ENCODE measurements around the gene PPP6R2. TPM values are rescaled to one million over a fixed set of nuclear protein-coding genes. Genes with fewer than 3 reads are reported as not detected.

PPP6R2 gene
- total RNA-seq, 1 donor from 2014 or later = 57.3 TPM

DNA sequence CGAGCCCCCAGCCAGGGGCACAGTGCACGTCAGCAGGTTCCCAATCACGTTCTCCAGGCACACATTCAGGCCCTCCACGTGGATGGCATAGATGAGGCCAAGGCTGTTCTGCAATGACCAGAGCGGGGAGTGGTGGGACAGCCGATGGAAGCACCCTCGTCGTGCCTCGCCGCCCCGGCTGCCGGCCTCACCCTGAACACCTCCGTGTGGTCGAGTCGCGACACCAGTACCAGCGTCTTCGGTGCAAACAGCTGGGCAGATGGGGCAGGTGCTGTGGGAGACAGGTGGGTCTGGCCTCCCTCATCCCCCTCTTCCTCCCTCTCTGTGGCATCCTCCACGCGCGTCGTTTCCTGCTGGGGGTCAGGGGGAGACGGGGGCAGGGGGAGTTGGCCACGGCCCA lies 124.2 kb downstream of the PPP6R2 start:
- no peak for DNase-seq (ENCODE audit: low read depth)

DNA sequence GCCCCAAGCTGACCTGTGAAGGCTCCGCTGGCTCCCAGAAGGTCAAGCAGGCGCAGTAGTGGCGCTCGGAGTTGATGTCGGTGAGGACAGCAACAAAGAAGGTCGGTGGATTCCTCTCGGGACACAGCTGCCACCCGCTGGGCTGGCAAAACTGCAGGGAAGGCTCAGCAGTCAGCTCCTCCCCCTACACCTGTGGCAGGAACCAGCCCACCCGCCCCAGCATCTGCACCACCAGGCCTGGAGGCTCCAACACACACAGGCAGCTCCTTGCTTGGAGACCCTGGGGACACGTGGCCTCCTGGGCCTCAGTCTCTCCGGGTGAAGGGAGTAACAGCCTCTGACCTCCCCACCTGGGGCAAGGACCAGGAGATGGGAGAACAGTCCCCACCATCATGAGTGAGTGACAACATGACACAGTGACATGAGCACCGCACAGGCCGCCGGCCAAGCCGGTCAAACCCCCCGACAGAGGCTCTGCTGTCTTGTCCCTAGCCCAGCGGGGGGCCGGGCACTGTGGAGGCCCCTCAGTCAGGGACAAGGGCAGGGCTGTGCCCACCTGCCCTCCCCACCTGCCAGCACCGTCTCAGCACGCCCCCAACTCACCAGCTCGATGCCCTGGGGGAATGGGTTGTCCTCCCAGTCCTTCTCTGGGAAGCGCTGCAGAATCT lies 124.8 kb downstream of the PPP6R2 start:
- DNase-seq (ENCODE audit: low read depth) = no peak

DNA sequence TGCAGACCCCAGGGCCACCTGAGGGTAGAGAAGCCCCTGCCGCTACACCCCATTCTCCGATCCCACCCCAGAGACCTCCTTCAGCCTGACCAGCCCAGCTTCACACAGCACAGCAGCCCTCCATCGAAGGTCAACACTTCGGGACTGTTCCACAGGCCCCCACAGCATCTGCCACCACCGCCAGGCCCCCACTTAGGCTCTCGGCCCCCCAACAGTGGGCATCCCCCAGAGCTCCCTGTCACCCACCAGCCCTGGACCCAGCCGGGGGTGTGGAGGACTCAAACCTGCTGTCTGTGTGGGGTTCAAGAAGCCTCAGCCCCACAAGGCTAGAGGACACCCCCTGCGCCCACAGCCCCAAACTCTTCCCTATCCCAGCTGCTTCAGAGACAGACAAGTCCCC lies 125.5 kb downstream of the PPP6R2 start:
- no peak for DNase-seq (ENCODE audit: low read depth)

DNA sequence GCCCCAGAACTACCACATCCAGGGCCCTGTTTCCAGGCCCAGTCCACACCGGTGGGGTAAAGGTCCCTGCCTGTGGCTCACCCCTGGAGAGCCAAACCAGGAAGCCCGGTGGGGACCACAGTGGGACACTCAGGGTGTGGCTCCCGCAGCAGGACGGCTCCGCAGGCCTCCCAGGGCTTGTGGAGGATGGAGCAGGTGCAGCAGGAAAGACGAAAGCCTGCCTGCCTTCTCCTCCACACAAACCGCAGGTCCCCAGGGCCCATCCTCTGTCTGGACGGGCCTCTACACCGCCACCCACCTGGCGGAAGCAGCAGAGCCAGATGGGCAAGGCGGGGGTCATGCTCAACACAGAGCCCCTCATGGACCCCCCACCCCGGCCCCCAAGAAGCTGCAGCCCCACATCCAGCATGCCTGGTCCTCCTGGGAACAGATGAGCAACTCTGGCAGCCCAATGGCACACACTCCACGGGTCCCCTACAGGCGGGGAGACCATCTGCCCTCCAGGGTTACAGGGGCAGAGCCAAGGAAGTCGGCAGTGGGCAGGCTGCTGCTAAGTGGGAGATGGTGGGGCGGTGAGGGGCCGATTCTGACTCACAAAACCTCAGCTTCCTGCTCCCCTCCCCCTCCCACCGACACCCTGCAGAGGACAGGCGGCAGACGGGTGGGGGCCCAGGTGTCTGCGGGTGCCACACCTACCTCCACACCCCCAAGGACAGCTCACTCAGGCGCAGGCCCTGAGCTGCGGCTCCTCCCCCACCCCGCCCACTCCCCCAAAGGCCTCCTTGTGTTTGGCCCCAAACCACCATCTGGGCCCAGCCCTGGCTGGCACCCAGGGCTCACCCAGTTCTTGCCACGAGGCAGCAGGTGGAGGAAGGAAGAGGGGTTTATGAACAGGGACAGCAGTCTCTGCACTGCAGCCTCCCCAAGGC lies 126.5 kb downstream of the PPP6R2 start:
- peak; percentile 13 for DNase-seq (ENCODE audit: low read depth)

DNA sequence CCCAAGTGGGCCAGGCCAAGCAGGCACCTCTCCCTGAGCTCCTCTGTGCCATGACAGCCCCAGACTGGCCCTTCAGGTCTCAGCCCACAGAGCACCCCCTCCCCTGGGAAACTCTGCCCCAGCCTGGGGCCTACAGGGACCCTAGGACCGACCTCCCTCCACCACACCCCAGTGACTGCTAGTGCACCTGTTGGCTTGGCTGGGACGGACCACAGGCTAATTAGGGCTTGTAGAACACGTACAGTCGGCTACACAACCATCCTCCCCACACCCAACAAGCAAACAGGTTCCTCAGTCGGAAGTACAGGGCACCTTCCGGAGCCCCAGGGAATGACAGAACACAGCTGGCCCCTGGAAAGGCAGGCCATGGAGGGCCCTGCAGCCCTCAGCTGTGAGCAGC lies 127.4 kb downstream of the PPP6R2 start:
- DNase-seq (ENCODE audit: low read depth) = no peak

DNA sequence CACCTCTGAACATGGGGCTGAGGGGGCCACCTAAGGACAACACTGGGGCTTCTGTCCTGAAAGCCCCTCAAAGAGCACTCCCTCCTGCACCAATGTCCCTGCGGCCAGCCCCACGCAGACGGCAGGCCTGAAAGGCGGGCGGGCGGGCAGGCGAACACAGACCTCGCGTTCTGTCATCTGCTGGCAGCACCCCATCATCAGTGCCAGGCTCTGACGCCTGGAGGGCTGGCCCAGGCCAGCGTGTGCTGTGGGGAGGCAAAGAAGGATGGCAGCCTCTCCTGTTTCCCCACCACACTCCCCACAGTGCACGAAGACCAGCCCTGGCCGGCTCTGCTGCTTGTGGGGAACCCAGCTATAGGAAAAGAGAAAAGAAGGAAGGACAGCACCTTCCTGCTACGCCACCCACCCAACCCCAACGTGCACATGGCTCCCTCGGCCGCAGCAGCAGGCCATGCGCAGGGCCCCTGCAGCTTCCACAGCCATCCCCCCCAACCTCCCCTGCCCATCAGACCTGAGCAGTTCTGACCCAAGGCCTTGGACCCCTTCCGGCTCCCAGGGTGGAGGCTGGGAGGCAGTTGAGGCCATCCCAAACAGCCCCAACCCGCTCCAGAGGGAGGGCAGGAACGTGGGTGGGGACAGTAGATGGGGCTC lies 128.2 kb downstream of the PPP6R2 start:
- no peak for DNase-seq (ENCODE audit: low read depth)

DNA sequence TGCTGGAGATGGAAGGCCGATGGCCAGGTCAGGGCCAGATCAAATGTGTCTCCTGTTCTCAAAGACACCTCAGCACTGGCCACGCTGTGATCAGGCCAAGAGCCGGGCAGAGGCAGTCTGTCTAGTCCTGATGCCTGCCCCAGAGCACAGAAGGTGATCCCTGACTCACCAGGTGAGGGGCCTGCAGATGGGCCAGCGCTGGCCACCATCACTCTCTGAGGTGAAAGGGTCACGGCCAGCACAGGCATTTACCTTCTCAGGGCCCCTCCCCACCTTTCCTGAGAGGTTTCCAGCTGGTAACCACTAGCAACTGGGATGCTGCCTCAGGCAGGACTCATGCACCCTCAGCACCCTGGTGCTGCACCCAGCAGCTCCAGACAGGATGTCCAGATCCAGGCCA lies 128.8 kb downstream of the PPP6R2 start:
- DNase-seq (ENCODE audit: low read depth) = no peak

DNA sequence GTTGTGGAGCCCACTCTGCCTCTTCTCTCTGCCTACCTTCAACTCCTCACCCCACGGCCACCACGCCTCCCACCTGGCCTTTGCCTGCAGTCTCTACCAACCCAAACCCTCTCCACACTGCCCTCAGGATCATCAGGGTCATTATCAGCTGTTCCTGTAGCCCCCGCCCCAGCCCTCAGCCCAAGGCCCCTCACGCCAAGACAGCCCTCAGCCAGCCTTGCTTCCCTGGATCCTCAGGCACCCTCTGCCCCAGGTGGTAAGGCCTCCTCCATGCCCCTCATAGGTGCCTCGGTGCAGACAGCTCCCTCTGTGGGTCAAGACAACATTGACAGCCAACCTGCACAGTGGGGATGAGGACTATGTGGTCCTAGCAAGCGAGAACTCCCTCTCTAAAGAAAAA lies 130.0 kb downstream of the PPP6R2 start:
- DNase-seq (ENCODE audit: low read depth) = no peak

DNA sequence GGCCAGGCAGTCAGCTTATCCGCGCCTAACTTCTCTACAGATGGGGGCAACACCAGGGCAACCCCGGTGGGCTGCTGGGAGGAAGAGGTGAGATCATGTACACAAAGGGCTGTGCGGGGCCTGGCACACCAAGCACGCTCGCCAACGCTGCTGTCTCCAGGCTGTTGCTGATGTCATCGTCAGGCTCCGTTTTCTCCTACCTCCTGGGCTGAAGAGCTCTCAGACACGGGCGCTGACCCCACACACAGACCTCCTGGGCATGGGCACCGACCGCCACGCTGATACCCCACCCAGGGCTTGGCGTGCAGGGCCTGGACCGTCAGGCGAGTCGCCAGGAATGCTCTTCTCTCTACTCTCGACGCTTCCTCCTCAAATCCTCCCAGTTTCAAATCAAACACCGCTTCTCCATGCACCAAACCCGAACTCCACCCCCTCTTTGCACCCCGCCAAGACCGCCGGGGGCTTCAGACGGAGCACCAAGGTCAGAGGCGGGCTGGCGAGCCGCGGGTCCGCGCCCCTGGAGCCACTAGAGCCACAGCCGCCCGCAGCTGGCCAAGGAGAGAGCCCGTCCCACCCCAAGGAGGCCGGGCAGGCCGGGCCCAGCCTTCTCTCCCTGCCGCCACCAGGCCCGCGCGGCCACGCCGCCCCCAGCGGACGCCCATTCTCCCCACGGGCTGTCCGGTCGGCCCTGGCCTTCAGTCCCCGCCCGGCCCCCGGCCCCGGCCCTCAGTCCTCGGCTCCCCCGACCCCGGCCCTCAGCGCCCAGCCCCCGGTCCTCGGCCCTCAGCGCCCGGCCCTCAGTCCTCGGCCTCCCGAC lies 130.9 kb downstream of the PPP6R2 start:
- DNase-seq (ENCODE audit: low read depth) = peak; percentile 20

DNA sequence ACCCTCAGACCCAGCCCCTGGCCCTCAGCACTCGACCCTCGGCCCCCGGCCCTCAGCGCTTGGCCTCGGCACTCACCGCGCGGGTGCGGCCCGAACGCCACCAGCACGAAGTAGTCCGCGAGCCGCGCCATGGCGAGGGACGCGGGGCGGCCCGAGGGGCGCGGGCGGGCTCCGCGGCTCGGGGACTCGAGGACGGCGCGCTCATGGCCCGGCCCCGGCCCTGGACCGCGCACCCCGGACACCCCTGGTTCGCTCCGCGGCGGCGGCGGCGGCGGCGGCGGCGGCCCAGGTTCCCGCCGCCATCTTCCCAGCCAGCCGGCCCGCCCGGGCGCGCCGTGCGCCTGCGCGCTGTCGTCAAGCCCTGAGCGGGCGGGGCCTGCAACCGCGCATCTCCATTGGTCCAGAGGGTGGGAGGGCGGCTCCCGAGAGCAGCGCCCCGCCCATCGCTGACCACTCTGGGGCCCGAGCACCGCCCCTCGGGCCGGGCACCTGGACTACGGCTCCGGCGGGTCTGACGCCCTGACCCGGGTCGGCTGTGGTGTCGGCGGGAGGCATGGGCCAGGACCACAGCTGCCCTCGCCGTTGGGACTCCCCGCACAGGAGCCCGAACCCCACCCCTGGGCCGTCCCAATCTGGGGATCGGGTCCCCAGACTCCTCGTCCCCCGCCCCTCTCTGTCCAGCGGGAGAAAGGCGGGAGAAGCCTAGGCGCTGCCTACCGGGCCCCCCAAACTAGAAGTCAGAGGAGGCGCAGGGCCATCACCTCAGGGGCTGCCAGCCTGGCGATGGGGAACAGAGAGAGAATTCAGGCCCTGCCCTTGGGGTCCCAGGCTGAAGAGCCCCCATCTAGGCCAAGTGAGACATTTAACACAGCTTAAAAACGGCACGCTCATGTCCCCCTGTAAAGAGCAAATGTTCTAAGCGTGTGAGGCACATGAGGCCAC lies 131.9 kb downstream of the PPP6R2 start, which contains the start of gene SBF1:
Gene SBF1 (minus strand): TSS at position 326 of the 942 bp plus-strand sequence. CDS start 195 bp downstream, at position 131.
- DNase-seq (ENCODE audit: low read depth) = peak; percentile 67

DNA sequence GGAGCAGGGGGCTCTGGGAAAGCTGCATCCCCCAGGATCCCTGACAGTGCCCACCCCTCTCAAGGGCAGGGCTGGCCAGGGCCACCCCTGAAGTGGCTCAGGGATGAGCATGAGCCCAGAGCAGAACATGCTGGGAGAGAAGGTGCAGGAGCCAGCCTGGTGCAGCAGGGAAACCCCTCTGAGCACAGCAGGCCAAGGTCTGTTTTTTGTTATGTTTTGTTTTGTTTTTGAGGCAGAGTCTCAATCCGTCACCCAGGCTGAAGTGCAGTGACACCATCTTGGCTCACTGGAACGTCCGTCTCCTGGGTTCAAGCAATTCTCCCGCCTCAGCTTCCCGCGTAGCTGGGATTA lies 132.5 kb downstream of the PPP6R2 start:
- no peak for DNase-seq (ENCODE audit: low read depth)

DNA sequence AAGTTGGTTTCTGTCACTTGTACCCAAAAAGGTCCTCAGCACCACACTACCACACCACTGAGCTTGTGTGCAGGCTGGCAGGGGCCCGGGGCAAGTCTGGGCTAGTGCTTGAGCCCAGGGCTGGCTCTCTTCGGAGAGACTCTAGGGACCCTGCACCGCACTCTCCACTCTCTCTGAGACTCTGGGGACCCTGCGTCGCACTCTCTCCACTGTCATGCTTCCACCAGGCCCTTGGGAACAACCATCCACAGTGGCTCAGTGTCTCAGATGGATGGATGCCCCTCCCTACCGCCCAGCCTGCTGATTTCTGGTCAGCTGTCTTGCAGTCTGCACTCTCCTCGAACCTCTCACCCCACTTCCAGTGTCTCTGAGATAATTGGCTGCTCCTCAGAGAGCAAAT lies 133.7 kb downstream of the PPP6R2 start:
- DNase-seq (ENCODE audit: low read depth) = no peak

DNA sequence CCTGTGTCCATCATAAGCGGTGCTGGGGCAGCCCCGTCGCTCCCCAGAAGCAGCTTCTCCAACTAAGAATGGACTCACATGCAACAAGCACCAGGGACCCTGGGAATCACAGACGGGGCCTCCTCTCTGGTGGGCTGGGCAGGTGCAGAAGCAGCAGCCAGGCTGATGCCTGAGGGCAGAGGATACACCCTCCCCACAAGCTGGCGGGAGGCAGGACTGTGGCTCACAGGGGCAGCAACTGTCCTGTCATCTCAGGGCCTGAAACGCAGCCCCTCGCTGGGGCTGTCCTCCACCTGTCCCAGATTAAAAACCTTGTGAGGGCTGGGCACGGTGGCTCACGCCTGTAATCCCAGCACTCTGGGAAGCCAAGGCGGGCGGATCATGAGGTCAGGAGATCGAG lies 134.8 kb downstream of the PPP6R2 start:
- no peak for DNase-seq (ENCODE audit: low read depth)

DNA sequence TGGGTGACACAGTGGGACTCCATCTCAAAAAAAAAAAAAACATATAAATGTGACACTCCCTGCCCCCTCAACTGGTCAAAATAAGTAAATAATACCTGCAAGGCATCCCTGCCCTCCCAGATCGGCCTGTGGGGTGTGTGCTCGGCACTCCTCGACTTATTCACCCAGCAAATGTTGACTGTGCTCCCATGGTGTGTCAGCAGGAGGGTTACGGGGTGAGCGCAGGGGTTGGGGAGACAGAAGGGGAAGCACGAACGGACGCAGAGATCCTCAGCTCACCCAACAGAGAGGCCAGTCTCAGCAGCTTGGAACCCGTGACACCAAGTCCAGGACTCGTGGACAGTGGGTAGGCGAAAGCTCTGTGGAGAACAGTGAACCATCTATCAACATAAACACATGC lies 136.6 kb downstream of the PPP6R2 start:
- no peak for DNase-seq (ENCODE audit: low read depth)

DNA sequence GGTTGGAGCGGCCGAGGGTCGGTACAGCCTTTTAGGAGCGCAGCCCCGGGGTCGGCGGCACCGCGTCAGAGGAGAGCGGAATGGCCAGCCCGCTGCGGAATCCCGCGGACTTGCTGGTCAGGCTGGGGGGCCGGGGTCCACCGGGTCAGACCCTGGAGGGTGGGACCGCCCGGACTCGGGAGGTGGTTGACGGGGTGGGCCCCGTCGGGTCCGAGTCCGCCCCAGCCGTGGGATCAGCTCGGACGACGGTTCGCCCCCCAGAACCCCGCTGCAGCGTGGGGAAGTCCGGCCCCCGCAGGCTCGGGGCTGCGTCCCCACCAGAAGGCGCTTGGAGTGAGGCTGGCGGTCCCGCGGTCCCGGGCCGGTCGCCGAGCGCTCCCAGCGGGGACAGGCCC lies 137.9 kb downstream of the PPP6R2 start:
- no peak for DNase-seq (ENCODE audit: low read depth)

DNA sequence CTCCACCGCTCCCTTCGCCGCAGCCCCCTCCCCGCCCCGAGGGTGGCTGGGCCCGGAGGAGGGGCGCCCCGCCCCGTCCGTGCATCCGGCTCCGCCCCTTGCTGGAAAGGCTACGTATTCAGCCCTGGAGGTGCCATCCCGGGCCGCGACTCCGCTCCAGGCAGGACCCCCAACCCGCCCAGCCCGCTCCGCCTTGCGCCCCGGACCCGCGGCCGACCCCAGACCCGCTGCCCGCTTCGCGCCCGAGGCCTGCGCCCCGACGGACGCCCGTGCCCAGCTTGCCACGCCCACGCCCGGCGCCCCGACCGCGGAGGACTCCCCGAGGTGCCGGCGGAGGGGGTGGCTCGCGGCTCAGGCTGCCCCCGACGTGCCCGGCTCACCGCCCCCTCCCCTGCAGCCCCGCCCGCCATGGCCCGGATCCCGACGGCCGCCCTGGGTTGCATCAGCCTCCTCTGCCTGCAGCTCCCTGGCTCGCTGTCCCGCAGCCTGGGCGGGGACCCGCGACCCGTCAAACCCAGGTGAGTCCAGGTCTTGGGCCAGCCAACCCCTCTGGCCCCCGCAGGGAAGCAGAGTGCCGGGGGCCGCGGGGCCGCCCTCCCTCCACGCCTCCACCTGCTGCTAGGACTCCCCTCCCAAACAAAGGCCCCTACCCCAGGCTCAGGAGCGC lies 138.4 kb downstream of the PPP6R2 start, which contains the start of gene ADM2:
Gene ADM2 (plus strand): TSS at position 104 of the 667 bp plus-strand sequence. CDS start 305 bp downstream, at position 409.
- no peak for DNase-seq (ENCODE audit: low read depth)

DNA sequence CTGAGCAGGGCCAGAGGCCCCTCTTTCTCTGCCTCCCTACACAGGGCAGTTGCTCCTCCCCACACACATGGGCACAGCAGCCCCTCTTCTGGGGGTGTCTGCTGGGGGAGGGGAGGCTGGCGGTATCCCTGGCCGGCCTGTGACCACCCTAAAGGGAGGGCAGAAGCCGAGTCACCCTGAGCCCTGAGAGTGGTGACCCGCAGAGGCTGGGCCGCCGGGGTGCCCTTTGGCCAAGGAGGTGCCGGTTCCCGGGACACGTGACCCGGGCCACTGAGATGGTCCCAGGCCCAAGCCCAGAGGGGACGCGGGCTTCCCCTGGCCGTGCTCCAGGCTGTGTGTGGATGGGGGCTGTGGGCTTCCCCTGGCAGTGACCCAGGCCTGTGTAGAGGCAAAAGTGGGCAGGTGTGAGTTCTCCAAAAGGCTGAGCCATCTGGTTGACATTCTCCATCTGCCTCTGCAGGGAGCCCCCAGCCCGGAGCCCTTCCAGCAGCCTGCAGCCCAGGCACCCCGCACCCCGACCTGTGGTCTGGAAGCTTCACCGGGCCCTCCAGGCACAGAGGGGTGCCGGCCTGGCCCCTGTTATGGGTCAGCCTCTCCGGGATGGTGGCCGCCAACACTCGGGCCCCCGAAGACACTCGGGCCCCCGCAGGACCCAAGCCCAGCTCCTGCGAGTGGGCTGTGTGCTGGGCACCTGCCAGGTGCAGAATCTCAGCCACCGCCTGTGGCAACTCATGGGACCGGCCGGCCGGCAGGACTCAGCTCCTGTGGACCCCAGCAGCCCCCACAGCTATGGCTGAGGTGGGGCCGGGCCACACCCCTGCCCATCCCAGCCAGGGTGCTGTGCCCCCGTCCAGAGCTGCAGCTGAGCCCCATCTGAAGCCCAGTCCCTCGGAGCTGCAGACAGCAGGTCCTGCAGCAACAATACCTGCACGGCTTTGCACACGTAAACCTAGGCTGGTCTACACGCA lies 139.3 kb downstream of the PPP6R2 start:
- DNase-seq (ENCODE audit: low read depth) = no peak

DNA sequence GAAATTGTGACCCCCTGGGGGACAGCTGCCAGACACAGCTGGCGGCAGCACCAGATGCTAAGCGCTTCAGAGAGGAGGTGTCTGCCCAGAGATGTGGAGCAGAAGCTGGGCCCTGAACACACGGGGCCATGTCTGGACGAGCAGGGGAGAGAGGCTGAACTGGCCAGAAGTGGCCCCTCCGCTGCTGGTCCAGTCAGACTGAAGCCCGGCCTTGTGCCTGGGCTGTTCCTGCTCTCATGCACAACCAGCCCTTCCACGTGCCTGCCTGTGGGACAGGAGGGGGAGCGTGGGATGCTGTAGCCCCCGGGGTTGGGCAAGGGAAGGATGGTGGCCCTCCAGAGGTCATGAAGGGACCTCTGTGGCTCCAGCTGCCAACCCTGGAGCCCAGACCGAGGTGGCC lies 140.0 kb downstream of the PPP6R2 start:
- no peak for DNase-seq (ENCODE audit: low read depth)

DNA sequence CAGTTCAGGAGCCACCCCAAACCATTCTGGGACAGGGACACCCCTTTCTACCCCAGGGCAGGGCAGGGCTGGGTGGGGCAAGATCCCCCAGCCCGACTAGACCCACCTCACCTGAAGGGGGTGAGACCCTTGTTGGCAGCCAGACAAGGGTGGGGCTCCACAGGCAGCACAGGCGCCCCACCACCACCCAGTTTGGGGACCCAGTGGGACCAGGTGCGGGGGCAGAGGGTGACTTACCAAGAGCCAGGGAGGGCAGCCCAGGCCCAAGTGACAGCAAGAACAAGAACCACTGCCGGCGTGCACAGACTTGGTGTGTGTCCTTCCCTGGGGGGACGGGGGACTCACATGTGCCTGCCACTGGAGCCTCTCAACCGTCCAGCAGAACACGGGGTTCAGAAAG lies 140.4 kb downstream of the PPP6R2 start:
- DNase-seq (ENCODE audit: low read depth) = no peak

Data from renal cortical epithelial cell (primary cell).